OCI-LY3 (cell line): ENCODE data around the gene TMEM87A.

ENCODE experiments used
- H2AFZ ChIP-seq: fragments of 200-600, 300-600 bp; shearing (Covaris generic); 2 replicates; pipeline ENCODE4 v1.6.0; 2014; ENCODE audit warnings: antibody characterized with exemption, low read depth, low read length
- H3K27ac ChIP-seq: fragments of 200-600, 300-600 bp; sonication (generic); 2 replicates; pipeline ENCODE4 v1.5.1; 2014; ENCODE audit warnings: mild to moderate bottlenecking, low read length, moderate library complexity, mixed read lengths
- H3K27me3 ChIP-seq: fragments of 200-600, 300-600 bp; sonication (generic); 2 replicates; pipeline ENCODE4 v1.6.1; 2014; ENCODE audit warnings: low read depth, low read length, mixed read lengths
- H3K36me3 ChIP-seq: fragments of 200-600, 300-600 bp; sonication (generic); replicated peaks from 2 replicates; pipeline ENCODE3; 2014; ENCODE audit warnings: low read depth, low read length, mixed read lengths
- H3K4me1 ChIP-seq: fragments of 300-600, 200-600 bp; sonication (generic); 2 replicates; pipeline ENCODE4 v1.6.1; 2014; ENCODE audit warnings: low read length, mixed read lengths
- H3K4me2 ChIP-seq: fragments of 200-600, 300-600 bp; sonication (generic); 2 replicates; pipeline ENCODE4 v1.6.1; 2014; ENCODE audit warnings: low read length, mixed read lengths
- H3K4me3 ChIP-seq: fragments of 300-600, 200-600 bp; sonication (generic); 2 replicates; pipeline ENCODE4 v1.5.1; 2014; ENCODE audit warnings: antibody characterized with exemption, mild to moderate bottlenecking, low read length, moderate library complexity
- H3K79me2 ChIP-seq: fragments of 300-600, 200-600 bp; shearing (Covaris generic); 2 replicates; pipeline ENCODE4 v1.6.1; 2014; ENCODE audit warnings: mild to moderate bottlenecking, low read length, mixed read lengths
- H3K9ac ChIP-seq: fragments of 300-600, 200-600 bp; shearing (Covaris generic); 2 replicates; pipeline ENCODE4 v1.6.0; 2014; ENCODE audit warnings: mild to moderate bottlenecking, low read length, moderate library complexity
- H3K9me3 ChIP-seq: fragments of 200-600, 300-600 bp; shearing (Covaris generic); 2 replicates; pipeline ENCODE4 v1.6.1; 2014; ENCODE audit warnings: low read length, mixed read lengths; ENCODE audit not compliant: insufficient read depth
- H4K20me1 ChIP-seq: fragments of 200-600, 300-600 bp; sonication (generic); 2 replicates; pipeline ENCODE4 v1.6.1; 2016; ENCODE audit warnings: low read length, mixed read lengths; ENCODE audit not compliant: insufficient read depth
- CTCF ChIP-seq: fragments of 200-600, 300-600 bp; sonication (generic); IDR thresholded peaks from 2 replicates; pipeline ENCODE4 v1.5.1; 2014; ENCODE audit warnings: antibody characterized with exemption, low read length, low read depth
- EZH2phosphoT487 ChIP-seq: fragments of 200-600 bp; shearing (Covaris generic); IDR thresholded peaks from 2 replicates; pipeline ENCODE4 v1.6.1; 2018; ENCODE audit warnings: antibody characterized with exemption, mixed run types, low read depth

Gene TMEM87A

GRCh38 chr15:42214600-42214999 lies 58.6 kb downstream of the TMEM87A start:
- H4K20me1 ChIP-seq = no peaks in the 10 kb centered on the region
- H3K36me3 ChIP-seq = peaks cover 35% of the 10 kb centered on the region
- H3K9me3 ChIP-seq = no peaks in the 10 kb centered on the region
- TF ChIP-seq CTCF (no peak), EZH2phosphoT487 (no peak)
- no peaks in the 10 kb centered on the region for H3K27me3 ChIP-seq
- H3K4me3 ChIP-seq = no peak overlapping the region
- H3K4me2 ChIP-seq = no peak overlapping the region
- H3K79me2 ChIP-seq = no peaks in the 10 kb centered on the region
- no peak overlapping the region for H3K27ac ChIP-seq
- H3K9ac ChIP-seq = no peak overlapping the region
- H3K4me1 ChIP-seq = peaks cover 10% of the 10 kb centered on the region
- no peak overlapping the region for H2AFZ ChIP-seq

DNA sequence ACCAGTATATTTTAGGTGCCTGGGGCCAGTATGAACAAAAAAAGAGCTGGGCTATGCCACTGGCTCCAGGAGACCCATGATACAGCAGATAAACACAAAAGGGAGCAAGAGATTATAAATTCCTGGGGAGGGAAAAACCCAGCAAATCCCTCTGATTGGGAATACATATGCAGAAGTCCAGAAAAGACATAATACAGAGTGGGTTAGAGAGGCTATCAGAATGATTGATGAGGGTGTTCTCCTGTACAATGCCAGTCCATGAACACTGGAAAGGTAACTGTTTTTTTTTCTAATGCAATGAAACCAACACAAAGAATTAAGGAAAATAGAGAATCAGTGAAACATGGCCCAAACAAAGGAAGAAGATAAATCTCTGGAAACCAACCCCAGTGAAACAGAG lies 59.7 kb downstream of the TMEM87A start:
- Histone ChIP-seq H3K4me3 (no peak overlapping the region), H3K9me3 (no peaks in the 10 kb centered on the region), H2AFZ (no peak overlapping the region), H3K27ac (no peak overlapping the region), H3K9ac (no peak overlapping the region), H3K4me2 (no peak overlapping the region), H3K4me1 (peaks cover 3% of the 10 kb centered on the region), H3K36me3 (peaks cover 35% of the 10 kb centered on the region), H3K27me3 (no peaks in the 10 kb centered on the region), H3K79me2 (no peaks in the 10 kb centered on the region), H4K20me1 (no peaks in the 10 kb centered on the region)
- TF ChIP-seq EZH2phosphoT487 (no peak), CTCF (no peak)

- Histone ChIP-seq H3K9me3 (no peaks in the 10 kb centered on the region), H3K4me3 (no peak overlapping the region), H3K36me3 (peaks cover 17% of the 10 kb centered on the region), H3K27ac (no peak overlapping the region), H3K9ac (no peak overlapping the region), H3K79me2 (peaks cover 19% of the 10 kb centered on the region), H3K4me2 (no peak overlapping the region), H2AFZ (no peak overlapping the region), H4K20me1 (no peaks in the 10 kb centered on the region), H3K27me3 (no peaks in the 10 kb centered on the region), H3K4me1 (peaks cover 11% of the 10 kb centered on the region)
- TF ChIP-seq EZH2phosphoT487 = no peak
- TF ChIP-seq CTCF = no peak
These were observed 62.5 kb downstream of the TMEM87A start for GRCh38 chr15:42210696-42211095.

DNA sequence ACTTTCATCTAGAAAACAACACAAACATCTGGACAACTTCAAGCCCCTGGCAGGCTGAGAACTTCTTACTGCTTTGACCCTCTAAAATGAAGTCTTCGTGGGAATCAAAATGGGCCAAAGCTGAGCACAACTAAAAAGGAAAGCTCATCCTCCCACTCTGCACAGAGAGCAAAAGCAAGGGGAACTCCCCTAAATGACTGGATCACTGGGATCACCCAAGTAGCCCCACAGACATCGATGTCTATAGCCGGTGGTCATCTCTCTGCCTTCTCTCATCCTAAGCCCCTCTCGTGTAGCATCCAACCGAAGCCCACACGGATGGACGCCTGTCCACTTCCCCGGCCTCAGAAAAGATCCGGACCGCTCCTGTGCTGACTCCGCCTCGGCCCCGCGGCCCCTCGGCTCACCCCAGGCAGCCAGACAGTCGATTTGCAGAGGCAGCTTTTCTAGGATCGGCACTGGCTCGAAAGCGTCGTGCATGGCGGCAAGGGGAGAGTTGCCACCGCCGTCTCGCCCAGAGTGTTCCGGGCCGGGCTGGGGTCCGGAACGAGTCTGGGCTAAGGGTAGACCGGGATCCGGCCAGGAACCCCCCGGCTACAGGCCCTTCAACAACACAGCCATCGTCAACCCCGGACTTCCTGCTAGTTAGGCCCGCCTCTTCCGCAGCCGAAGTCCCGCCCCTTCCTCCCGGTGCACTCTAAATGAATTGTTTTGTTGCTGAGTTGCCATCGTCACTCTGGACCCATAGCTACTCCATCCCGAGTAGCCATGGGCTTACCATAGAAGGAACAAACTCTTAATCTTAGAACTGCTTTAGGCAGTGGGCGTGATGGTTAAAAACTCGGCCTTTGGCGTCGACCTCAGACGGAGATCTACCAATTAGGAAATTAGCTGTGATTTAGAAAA lies 65.3 kb downstream of the TMEM87A start, which contains the start of gene VPS39:
TSS of gene VPS39 (minus strand) at position 631 of the 906 bp plus-strand sequence. CDS start at position 480, 151 bp downstream.
- no peak for TF ChIP-seq EZH2phosphoT487
- TF ChIP-seq CTCF = no peak
- no peaks in the 10 kb centered on the region for H3K27me3 ChIP-seq
- peak within 1 kb of the TSS; percentile 77 for H3K9ac ChIP-seq
- H3K36me3 ChIP-seq = peaks cover 12% of the 10 kb centered on the region
- H3K4me1 ChIP-seq = peaks cover 11% of the 10 kb centered on the region
- no peaks in the 10 kb centered on the region for H3K9me3 ChIP-seq
- no peaks in the 10 kb centered on the region for H4K20me1 ChIP-seq
- peak within 1 kb of the TSS; percentile 60 for H2AFZ ChIP-seq
- H3K4me3 ChIP-seq = peak within 1 kb of the TSS; percentile 86
- peaks cover 19% of the 10 kb centered on the region for H3K79me2 ChIP-seq
- H3K27ac ChIP-seq = 0 out of 2 replicates have a peak within 1 kb of the TSS, but pooled peaks have one; percentile 0
- H3K4me2 ChIP-seq = peak within 1 kb of the TSS; percentile 67
